ENCODE data around the gene MATN4.

MATN4 gene

GRCh38 chr20:45288376-45288775 lies 19.7 kb downstream of the MATN4 start:
- no peak for DNase-seq

GRCh38 chr20:45283551-45284057 lies 24.5 kb downstream of the MATN4 start:
- DNase-seq, result no peak

- no peak for DNase-seq
Observed at GRCh38 chr20:45282700-45283550, 25.2 kb downstream of the MATN4 start.

- no peak for DNase-seq
Observed at GRCh38 chr20:45279992-45280391, 28.1 kb downstream of the MATN4 start.

GRCh38 chr20:45275338-45275737 lies 32.8 kb downstream of the MATN4 start:
- DNase-seq, result no peak

GRCh38 chr20:45269754-45270270 lies 38.3 kb downstream of the MATN4 start:
- no peak for DNase-seq

GRCh38 chr20:45269056-45269455 lies 39.0 kb downstream of the MATN4 start:
- DNase-seq, result no peak

- no peak for DNase-seq
Observed at GRCh38 chr20:45268531-45268930, 39.6 kb downstream of the MATN4 start.

GRCh38 chr20:45266977-45267376 lies 41.1 kb downstream of the MATN4 start:
- no peak for DNase-seq

GRCh38 chr20:45263556-45264266 lies 44.4 kb downstream of the MATN4 start:
- no peak for DNase-seq

- DNase-seq, result no peak
Observed at GRCh38 chr20:45258664-45259063, 49.4 kb downstream of the MATN4 start.

- DNase-seq, result no peak
Observed at GRCh38 chr20:45258259-45258658, 49.8 kb downstream of the MATN4 start.

- DNase-seq, result no peak
Observed at GRCh38 chr20:45257711-45258110, 50.4 kb downstream of the MATN4 start.

GRCh38 chr20:45257161-45257560 lies 50.9 kb downstream of the MATN4 start:
- DNase-seq, result no peak

GRCh38 chr20:45254383-45255262 lies 53.5 kb downstream of the MATN4 start, which contains the start of gene SLPI:
SLPI (minus strand) TSS chr20:45254564; CDS start chr20:45254543, 21 bp downstream.
- no peak for DNase-seq

GRCh38 chr20:45253261-45253660 lies 54.8 kb downstream of the MATN4 start:
- no peak for DNase-seq

- no peak for DNase-seq
Observed at GRCh38 chr20:45251884-45252560, 56.1 kb downstream of the MATN4 start.

GRCh38 chr20:45248609-45249008 lies 59.5 kb downstream of the MATN4 start:
- DNase-seq, result no peak

- DNase-seq, result no peak
Observed at GRCh38 chr20:45247865-45248264, 60.2 kb downstream of the MATN4 start.

GRCh38 chr20:45246109-45246508 lies 62.0 kb downstream of the MATN4 start:
- DNase-seq, result no peak
